ENCODE measurements around the gene RASGRP4.
"Not testable (repeated sequence)": the region's sequence is repeated elsewhere in the genome, so short reads cannot be mapped to it uniquely, and the experiment has no call there.

RASGRP4 gene

DNA sequence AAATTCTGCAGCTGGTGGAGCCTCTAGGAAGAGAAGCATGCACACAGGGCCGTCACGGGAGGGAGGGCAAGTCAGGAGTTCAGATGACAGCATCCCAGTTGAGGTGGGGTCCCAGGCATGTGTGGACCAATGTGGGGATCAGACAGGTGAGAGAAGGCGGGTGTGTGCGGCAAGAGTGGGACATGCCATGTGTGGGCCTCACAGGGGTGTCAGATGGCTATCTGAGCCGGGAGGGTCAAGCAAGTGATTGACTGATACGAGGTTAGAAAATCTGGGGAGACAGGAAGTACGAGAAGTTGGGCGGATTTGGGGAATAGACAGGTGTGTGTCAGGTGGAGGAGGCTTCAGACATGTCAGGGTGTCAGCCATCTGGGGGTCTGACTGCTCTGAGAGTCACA, 8.9 kb downstream of the RASGRP4 start:
- DNase-seq (ENCODE audit: low read depth in 2 of 2) = no peak

DNA sequence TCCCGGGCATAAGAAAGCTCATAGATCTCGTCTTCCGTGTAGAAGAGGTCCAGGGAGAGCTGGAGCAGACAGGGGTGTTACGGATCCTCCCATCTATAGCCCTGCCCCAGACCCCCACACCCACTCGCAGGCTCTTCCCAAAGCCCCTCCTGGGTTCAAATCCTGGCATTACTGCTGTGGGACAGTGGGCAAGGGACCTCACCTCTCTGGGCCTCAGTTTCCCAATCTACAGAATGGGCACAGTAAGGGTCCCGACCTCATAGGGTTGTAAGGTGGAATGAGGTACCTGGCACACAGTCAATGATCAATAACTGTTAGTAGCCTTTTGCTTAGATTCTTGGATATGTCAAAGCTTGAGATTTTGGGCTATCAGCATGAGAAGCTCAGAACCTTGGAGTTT, 12.6 kb downstream of the RASGRP4 start:
- DNase-seq (ENCODE audit: low read depth in 2 of 2) = no peak

DNA sequence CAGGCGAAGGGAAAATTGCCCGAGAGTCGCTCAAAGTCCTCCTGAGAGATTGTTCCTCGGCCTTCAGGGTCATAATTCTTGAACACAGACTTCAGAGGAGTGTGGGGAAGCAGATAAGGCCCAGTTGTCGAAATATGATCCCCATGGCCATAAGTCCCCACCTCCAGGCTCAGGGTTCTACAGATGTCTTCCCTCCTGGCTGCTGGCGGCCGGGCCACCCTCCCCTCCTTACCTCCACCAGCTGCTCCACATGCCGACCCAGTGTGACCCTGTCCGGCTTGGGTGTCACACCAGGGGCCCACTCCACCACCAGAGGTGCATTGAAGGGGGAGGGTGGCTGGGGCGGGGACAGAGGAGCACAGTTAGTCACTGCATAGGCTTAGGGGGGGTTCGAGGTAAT, 13.1 kb downstream of the RASGRP4 start:
- DNase-seq (ENCODE audit: low read depth in 2 of 2) = no peak

DNA sequence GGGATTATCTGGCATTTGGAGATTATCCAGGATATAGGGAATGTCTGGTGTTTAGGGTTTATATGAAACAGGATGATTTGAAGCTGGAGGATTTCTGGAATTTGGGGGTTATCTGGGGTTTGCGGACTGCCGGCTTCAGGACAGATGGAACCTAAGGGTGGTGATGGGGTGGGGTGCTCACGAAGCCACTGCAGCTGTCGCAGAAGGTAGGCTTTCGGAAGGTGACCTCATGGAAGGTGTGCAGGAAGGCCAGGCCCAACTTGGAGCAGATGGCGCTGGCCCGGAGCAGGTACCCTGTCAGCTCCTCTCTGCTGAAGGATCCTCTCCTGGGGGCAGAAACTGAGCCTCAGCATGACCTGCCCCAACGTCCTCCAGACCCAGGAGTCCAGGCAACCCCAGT, 13.5 kb downstream of the RASGRP4 start:
- no peak for DNase-seq (ENCODE audit: low read depth in 2 of 2)

DNA sequence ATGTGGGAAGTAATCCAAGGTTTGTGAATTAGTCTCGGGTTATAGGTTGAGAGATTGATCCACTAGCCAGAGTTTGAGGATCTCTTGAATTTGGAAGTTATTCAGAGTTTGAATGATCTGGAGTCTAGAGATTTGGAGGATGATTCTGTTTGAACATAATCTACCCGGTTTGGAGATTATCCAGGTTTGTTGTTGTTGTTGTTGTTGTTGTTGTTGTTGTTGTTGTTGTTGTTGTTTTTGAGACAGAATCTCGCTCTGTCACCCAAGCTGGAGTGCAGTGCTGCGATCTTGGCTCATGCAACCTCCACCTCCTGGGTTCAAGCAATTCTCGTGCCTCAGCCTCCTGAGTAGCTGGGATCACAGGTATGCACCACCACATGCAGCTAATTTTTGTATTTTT, 14.1 kb downstream of the RASGRP4 start:
- DNase-seq (ENCODE audit: low read depth in 2 of 2) = not testable (repeated sequence)

DNA sequence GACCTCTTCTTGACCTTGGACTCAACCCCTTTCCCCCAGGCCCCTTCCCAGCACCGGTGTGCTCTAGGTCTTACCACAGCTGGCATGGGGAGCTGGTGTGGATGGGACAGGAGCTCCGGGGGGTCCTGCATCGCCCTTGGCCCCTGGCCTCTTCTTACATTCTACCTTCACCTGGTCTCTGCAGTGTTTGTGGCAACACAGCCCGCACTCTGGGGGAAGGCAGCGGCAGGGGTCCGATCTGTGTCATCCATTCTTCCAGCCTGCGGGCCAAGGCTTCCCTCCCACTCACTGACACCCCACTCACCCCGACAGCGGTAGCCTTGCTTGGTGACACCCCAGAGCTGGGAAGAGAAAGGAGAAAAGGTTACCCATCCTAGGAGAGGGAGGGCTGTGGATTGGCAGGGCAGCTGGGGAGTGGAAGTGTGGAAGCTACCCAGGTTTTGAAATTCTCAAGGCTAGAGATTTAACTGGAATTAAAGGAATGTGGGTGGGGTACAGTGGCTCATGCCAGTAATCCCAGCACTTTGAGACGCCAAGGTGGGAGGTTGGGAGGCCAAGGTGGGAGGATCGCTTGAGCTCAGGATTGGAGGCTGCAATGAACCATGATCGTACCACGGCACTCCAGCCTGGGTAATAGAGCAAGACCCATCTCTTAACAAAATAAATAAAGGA, 14.8 kb downstream of the RASGRP4 start:
- no peak for DNase-seq (ENCODE audit: low read depth in 2 of 2)

DNA sequence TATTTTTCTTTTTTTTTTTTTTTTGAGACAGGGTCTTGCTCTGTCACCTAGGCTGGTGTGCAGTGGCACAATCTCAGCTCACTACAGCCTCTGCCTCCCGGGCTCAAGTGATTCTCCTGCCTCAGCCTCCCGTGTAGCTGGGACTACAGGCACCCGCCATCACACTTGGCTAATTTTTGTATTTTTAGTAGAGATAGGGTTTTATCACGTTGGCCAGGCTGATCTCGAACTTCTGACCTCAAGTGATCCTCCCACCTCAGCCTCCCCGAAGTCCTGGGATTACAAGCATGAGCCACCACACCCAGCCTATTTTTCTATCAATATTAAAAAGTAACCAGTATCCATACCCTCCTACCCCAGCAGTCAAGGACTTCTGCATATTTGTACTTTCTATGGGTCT, 15.6 kb downstream of the RASGRP4 start:
- DNase-seq (ENCODE audit: low read depth in 2 of 2) = not testable (repeated sequence)

DNA sequence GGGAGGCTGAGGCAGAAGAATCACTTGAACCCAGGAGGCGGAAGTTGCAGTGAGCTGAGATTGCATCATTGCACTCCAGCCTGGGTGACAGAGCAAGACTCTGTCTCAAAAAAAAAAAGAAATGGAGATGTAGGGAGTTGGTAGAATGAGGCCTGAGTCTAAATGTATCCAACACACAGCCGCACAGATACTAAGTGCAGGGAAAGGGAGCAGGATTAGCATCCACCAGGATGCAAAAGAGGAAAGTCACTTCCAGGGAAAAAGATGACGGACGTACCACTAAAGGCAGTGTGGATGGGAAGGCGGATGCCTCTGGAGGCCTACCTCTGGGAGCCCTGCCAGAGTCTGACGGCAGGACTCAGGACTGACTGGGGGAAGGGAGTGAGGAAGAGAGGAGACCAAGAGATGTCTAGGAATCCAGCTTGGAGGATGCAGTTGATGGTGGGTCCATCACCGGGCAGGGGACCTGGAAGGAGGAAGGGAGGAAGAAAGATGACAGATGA, 16.3 kb downstream of the RASGRP4 start:
- DNase-seq (ENCODE audit: low read depth in 2 of 2) = peak; percentile 23 to 34

DNA sequence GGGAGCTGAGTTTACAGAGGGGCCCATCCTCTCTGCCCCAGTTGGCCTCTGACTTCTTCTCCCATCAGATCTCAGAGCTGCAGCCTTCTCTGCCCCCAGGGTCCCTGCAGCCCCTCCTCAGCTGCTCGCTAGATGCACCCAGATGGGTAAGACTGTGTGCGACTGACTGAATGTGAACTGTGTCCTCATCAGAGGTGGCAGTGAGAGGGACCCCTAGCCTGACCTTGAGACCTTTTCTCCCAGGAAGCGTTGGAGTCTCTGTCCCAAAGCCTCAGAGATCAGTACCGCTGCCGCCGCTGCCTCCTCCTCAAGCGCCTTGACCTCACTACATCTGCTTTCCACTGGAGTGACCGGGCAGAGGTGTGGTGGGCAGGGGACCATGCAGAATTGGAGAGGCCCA, 20.7 kb downstream of the RASGRP4 start:
- no peak for DNase-seq (ENCODE audit: low read depth in 2 of 2)

DNA sequence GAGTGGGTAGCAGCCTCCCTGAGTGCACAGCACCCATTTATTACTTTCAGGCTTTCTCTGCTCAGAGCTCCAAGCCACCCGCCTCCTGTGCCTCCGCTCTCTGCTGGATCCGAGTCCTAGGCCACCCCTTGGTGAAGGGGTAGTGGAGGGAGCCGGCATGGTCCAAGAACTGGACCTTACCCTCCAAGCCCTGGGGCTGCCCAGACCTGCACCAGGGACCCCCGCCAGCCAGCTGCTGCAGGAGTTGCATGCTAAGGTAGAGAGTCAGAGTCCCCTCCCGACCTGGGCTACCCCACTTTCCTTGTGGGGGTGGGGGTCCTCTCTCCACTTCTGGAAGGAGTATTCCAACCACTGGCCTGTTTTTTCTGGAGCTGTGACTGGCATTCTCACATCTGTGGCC, 21.2 kb downstream of the RASGRP4 start:
- no peak for DNase-seq (ENCODE audit: low read depth in 2 of 2)

DNA sequence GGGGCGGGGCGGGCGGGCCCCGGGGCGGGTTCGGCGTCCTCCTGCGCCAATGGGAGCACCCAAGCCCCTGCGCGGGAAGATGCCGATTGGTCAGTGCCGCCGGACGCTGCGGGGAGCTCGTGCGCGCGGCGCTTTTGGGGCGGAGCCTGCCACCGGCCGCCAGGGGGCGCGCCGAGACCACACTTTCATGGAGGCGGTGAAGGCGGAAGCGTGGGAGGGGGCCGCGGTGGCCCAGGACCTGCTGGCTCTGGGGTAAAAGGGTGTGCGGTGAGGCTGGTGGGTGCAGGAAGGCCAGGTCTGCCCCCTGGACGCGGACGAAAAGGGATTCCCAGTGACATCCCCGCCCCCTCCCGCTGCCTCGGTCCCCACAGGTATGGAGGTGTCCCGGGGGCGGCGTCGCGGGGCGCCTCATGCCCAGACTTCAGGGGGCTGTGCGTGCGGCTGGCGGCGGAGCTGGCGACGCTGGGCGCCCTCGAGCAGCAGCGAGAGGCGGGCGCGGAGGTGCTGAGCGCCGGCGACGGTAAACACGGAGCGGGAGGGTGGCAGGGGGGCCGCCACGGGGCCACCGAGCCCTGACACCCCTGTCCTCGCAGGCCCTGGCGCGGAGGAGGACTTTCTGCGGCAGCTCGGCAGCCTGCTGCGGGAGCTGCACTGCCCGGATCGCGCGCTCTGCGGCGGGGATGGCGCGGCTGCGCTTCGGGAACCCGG, 22.9 kb downstream of the RASGRP4 start, which contains the start of gene FAM98C:
Gene FAM98C, plus strand, starts transcription at position 127 of the 708 bp plus-strand sequence. Its CDS starts 61 bp downstream, at position 188.
- DNase-seq (ENCODE audit: low read depth in 2 of 2) = peak; percentile 91 to 92

DNA sequence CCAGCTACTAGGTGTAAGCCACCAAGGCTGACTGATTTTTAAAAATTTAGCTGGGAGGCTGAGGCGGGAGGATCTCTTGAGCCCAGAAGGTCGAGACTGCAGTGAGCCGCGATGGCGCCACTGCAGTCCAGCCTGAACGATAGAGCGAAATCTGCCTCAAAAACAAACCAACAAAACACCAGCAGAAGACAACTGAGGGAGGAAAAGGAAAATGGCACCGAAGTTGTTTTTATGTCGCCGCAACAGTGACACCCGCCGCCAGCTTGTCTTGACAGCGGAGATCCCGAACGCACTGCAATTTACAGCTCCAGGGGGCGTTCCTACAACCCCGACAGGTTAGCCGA, 23.4 kb downstream of the RASGRP4 start:
- no peak for DNase-seq (ENCODE audit: low read depth in 2 of 2)

DNA sequence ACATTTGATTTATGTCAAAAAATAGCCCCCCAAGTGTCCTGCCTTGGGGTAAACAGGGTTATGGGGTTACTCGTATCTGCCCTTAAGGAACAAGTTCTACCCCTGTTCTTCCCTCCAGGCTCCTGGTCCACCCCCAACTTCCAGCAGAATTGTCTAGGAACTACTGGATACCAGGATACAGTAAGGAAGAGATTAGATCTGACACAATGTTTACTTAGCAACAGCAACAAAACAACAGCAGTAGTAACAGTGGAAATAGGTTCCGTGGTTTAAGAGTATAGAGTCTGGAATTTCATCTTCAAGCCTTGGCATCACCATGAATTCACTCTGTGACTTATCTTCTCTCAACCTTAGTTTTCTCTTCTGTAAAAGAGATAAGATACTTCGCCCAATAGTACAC, 24.9 kb downstream of the RASGRP4 start:
- DNase-seq (ENCODE audit: low read depth in 2 of 2) = no peak

DNA sequence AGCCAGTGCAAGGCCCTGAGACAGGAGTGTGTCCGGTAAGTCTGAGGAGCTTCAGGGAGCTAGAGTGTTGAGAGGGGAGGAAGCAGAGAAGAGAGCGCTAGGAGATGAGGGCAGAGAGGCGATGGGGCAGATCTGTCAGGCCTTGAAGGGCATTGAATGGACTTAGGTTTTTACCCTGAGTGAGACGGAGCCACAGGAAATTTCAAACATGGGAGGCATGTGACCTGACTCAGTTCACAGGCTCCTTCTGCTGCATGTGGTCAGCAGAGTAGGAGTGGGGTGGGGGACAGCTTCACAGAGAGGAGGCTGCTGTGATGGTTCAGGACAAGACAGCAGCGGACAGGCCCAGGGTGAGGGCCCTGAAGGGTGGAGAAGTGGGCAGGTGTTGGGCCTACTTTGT, 25.7 kb downstream of the RASGRP4 start:
- DNase-seq (ENCODE audit: low read depth in 2 of 2) = no peak

DNA sequence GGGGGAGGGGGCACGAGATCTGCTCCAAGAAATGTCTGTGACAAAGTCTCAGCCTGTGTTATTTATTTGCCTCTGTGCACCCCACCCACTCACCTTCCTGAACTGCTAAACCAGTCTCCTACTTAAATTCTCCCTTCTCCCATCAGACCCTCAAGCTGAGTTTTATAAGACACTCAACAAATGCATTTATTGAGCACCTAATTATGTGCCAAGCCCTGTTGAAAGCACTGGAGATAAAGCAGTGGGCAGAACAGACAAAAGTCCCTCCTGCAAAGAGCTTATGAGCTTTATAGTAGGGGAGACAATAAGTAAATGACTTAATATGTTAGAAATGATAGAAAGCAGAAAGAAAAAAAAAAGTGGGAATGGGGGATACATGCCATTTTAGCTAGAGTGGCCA, 26.5 kb downstream of the RASGRP4 start:
- DNase-seq (ENCODE audit: low read depth in 2 of 2) = no peak

DNA sequence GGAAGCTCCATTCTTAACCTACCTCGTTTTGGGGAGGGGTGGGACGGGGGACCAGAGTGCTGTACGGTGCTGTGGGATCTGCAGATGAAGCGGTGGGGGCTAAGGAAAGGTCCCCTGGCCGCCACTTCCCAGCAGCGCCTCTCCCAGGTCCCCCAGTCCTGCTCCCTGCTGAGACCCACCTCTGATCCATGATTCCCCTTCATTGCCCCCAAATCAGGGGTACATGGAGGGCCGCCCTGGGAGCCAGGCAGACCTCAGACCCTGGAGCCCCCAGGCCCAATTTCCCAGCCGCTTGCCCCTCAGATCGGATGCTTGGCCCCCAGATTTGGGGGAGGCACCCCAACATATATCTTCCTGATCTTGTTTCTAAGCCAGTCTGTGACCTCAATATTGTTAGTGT, 26.9 kb downstream of the RASGRP4 start:
- no peak for DNase-seq (ENCODE audit: low read depth in 2 of 2)

DNA sequence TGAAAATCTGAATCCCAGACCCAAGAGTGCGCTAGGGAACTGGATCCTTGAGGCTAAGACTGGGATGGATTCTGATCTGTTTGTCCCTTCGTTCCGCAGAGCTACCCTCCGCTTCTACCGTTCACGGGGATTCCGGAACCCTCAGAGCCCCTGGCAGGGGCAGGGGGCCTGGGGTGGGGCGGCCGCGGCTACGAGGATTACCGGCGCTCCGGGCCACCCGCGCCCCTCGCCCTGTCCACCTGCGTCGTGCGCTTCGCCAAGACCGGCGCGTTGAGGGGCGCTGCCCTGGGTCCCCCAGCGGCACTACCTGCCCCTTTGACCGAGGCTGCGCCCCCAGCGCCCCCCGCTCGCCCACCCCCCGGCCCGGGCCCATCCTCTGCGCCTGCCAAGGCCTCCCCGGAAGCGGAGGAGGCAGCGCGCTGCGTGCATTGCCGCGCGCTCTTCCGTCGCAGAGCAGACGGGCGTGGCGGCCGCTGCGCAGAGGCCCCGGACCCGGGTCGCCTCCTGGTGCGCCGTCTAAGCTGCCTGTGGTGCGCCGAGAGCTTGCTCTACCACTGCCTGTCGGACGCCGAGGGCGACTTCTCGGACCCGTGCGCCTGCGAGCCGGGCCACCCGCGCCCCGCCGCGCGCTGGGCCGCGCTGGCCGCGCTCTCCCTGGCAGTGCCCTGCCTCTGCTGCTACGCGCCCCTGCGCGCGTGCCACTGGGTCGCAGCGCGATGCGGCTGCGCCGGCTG, 30.5 kb downstream of the RASGRP4 start:
- DNase-seq (ENCODE audit: low read depth in 2 of 2) = no peak

DNA sequence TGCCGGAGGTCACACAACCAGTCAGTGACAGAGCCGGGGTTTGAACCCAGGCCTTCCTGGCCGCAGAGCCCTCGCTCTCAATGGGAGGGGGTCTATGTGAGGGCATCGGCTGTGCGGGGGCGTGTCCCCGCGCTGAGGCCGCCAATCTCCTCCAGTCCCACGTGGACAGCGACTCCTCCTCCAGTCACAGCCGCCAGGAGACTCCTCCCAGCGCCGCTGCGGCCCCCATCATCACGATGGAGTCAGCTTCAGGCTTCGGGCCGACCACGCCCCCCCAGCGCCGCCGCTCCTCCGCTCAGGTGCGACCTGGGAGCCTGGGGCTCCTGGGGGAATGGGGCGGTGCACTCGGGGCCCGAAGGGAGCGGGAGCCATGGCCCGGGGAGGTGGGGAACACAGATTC, 31.5 kb downstream of the RASGRP4 start:
- no peak for DNase-seq (ENCODE audit: low read depth in 2 of 2)

DNA sequence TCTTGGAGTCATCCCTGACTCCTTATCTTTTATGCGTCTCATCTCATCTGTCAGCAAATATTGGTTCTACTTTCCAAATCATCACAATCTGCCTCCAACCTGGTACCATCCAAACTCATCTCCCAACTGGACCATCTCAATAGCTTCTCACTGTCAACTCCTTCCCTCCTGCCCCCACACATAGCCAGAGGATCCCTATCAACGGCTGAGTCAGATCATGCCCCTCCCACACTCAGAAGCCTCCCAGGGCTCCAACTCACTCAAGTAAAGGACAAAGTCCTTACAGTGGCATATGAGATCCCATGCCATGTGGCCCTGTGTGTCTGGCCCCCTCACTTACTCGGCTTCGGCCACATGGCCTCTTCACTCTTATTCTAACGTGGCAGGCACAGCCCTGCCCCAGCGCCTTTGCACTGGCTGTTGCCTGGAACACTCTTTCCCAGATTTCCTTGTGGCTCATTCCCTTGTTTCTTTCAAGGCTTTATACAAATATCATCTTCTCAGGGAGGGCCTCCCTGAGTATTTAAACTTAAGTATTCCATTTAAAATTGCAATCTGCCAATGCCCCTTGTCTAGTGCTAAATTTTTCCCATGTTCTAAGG, 33.2 kb downstream of the RASGRP4 start:
- DNase-seq (ENCODE audit: low read depth in 2 of 2) = no peak

DNA sequence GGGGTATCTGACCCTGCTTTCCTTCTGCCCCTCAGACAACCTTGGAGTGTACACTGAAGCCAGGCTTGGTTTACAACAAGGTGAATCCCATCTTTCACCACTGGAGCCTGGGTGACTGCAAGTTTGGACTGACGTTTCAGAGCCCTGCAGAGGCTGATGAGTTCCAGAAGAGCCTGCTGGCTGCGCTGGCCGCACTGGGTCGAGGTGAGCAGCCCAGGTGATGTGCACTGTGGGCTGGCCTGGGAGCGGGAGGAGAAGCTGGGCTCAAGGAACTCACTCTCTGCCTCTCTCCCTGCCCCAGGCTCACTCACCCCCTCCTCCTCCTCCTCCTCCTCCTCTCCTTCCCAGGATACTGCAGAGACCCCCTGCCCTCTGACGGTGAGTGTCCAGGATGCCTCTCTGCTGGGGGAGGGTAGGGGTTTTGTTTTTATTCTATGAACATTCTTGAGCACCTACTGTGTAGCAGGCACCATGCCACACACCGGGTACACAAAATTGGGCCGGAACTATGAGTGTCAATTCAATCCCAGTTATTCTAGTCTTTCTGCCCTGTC, 34.0 kb downstream of the RASGRP4 start:
- no peak for DNase-seq (ENCODE audit: low read depth in 2 of 2)

DNA sequence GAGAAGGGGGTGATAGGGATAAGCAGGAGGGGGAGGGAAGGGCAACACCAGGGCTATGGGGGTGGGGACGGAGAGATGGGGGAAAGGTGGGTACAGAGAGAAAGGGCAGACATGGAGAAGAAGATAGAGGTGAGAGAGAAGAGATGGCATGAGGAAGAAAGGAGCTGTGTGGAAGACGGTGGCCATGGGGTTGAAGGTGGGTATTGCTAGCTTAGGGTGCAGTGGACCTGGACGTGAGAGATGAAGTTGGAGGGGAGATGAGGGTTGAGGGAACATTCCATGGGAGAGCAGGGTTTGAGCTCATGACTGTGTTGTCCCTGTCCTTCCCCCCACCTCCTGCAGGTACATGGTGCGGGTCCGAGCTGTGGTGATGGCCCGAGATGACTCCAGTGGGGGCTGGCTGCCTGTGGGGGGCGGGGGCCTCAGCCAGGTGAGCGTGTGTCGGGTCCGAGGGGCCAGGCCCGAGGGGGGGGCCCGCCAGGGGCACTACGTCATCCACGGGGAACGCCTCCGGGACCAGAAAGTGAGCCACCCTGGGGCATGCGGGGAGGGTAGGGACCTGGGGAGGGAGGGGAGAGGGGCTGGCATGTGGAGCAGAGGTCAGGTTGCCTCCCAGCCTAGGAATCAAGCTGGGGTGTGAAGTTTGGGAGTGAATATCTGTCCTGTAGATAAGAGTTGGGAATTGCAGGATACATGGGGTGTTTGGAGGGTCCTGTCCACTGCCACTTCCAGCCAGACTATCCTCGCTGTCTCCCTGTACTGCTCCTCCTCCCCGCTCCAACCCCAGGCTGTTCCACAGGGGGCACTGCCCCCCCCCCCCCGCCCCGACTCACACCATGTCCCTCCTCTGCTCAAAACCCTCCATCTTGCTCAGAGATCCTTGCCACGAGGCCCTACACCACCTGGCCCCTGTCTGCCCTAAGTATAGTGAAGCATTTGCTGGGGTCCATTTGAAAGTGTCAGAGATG, 35.8 kb downstream of the RASGRP4 start:
- DNase-seq (ENCODE audit: low read depth in 2 of 2) = no peak

Data from fibroblast of skin of left quadriceps (primary cell).